HG03378 (cell line): ENCODE data around the gene EPX.

Source experiments
- ATAC-seq: cut with Tn5 transposase; IDR thresholded peaks from one replicate; pipeline ENCODE4 v1.9.1; 2021; ENCODE audit warnings: mild to moderate bottlenecking, moderate library complexity; ENCODE audit not compliant: unreplicated experiment

EPX gene

GRCh38 chr17:58184986-58185761, 7.4 kb upstream of the EPX start:
- no peak for ATAC-seq

DNA sequence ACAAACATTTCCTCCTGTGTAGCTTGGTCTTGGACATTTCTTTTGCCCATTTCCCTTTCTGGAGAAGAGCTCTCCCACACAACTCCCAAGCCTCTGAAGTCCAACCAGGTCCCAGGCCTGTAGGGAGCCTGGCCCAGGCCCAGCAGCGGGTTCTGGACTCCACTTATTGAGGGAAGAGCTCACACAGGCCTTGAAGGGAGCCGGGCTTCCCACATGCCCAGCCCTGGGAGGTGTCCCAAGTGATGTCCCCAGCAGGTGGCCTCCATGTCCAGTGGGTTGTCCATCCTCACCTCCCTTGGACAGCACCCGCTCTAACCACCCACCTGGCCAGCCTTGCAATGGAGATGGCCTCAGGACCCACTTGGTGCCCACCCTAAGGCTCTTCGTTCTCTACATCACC, 5.9 kb upstream of the EPX start:
- ATAC-seq: no peak

GRCh38 chr17:58187063-58187462, 5.5 kb upstream of the EPX start:
- no peak for ATAC-seq

DNA sequence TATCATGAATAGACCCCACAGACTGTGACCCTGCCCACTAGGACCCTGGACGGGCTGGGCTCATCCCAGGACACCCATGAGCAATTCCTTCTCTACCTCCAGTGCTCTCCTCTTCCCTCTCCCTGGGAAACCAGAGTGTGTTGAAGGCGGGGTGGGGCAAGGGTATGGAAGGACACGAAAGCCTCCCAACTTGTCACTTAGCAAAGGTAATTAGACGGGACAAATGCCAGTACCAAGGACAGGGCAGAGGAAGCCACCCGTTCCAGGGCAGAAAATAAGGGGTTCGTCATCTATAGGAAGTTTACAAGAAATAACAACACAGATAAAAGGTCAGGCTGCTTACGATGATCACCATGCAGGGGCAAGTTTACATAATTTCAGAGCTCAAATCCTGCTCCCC, 4.9 kb upstream of the EPX start:
- ATAC-seq: no peak

GRCh38 chr17:58189436-58190146, 2.9 kb upstream of the EPX start:
- no peak for ATAC-seq

- ATAC-seq: no peak
These were observed 1.2 kb upstream of the EPX start for GRCh38 chr17:58191241-58191896.

- no peak for ATAC-seq
These were observed 1.2 kb downstream of the EPX start for GRCh38 chr17:58193641-58194255.

GRCh38 chr17:58195518-58196123, 3.1 kb downstream of the EPX start:
- no peak for ATAC-seq

GRCh38 chr17:58196610-58197009, 4.1 kb downstream of the EPX start:
- no peak for ATAC-seq

GRCh38 chr17:58200024-58200633, 7.6 kb downstream of the EPX start:
- ATAC-seq: no peak

- no peak for ATAC-seq
These were observed 10.3 kb downstream of the EPX start for GRCh38 chr17:58202859-58203258.

- no peak for ATAC-seq
These were observed 12.3 kb downstream of the EPX start for GRCh38 chr17:58204796-58205195.

GRCh38 chr17:58205936-58206335, 13.4 kb downstream of the EPX start:
- ATAC-seq: no peak

- no peak for ATAC-seq
These were observed 14.9 kb downstream of the EPX start for GRCh38 chr17:58207451-58207850.

DNA sequence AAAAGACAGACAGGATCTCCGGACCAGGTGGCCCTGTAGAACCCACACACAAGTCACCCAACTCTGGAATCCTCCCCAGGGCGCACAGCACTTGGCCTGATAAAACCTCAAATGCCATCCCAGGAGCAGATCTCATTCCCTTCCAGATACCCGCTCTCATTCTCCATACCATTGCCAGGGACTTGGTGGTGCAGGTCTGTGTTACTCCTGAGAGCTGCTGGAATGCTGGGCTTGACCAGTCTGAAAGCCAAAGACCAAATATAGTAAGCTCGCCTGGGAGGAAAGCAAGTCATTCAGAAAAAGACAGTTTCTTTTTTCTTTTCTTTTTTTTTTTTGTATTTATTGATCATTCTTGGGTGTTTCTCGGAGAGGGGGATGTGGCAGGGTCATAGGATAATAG, 15.8 kb downstream of the EPX start:
- no peak for ATAC-seq

GRCh38 chr17:58210922-58211321, 18.4 kb downstream of the EPX start:
- no peak for ATAC-seq

DNA sequence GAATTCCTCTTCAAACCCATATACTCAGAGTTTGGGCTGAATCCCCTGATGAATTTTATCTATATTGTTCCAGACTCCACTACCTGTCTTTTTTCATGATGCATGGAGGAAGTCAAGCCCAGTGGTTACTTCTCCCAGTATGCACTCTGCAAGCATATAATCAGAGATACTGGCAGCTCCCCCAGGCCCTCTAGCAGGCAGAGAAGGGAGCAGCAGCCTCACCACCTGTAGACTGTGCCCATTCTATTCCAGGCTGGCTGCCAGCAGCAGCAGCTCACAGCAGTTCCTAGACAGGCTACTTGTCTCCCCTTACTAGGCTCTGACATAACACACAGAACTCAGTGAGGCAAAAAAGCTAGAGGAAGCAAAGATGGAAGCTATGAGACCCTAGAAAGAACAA, 23.2 kb downstream of the EPX start:
- ATAC-seq: no peak

GRCh38 chr17:58217766-58218165, 25.2 kb downstream of the EPX start:
- ATAC-seq: no peak

- peak; percentile 84 for ATAC-seq
These were observed 26.7 kb downstream of the EPX start, which contains the start of gene MKS1 for GRCh38 chr17:58219007-58219788. MKS1 (minus strand) TSS chr17:58219255; CDS start chr17:58219230, 25 bp downstream.

- ATAC-seq: no peak
These were observed 27.3 kb downstream of the EPX start for GRCh38 chr17:58219789-58220183.
